OCI-LY1 (cell line): ENCODE results near the gene WIF1.

ENCODE experiments used
- CTCF ChIP-seq: fragments of 200-600 bp; sonication (generic), shearing (Covaris generic); IDR thresholded peaks from 2 replicates; pipeline ENCODE4 v1.5.1; 2017; ENCODE audit warnings: mild to moderate bottlenecking, antibody characterized with exemption, low read length, moderate library complexity, mixed read lengths
- EZH2 ChIP-seq: fragments of 200-600 bp; sonication (generic), shearing (Covaris generic); IDR thresholded peaks from 2 replicates; pipeline ENCODE4 v1.8.0; 2017; ENCODE audit warnings: borderline replicate concordance, mixed run types, mild to moderate bottlenecking, antibody characterized with exemption, low read length, moderate library complexity, mixed read lengths

DNA sequence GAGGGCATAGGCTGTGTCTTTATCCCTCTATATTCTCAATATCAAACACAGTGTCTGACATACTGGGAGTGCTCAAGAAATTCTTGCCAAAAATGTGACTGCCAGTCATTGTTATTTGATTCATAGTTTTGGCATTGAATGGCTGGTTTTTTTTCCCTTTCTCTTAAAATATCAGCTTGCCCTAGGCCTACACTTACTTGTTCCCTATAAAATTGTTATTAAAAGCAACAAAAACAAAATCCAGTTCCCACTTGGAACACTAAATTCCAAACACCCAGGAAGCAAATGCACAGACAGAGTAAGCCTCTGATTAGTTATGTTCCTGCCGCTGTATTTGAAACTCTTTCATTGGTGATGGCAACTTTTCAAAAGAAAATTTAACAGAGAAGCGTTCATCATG, 110.7 kb downstream of the WIF1 start:
- TF ChIP-seq CTCF: no peak
- no peak for TF ChIP-seq EZH2
